HFF-Myc (cell line): Measurements from ENCODE around the gene ATP5MK.
A peak's percentile ranks its signal among the peaks of the same experiment; 100 is the strongest.
"Not testable (repeated sequence)": the region's sequence is repeated elsewhere in the genome, so short reads cannot be mapped to it uniquely, and the experiment has no call there.

Source experiments
- DNase-seq: peaks from one replicate; pipeline ENCODE4 v3.0.0-alpha.2; 2011; ENCODE audit warnings: low read depth; ENCODE audit errors: extremely low read depth
- H3K4me3 ChIP-seq: replicated peaks from 2 replicates; pipeline ENCODE4 v1.5.1; 2011; ENCODE audit warnings: low read depth, mild to moderate bottlenecking, control low read depth, low read length
- CTCF ChIP-seq: IDR thresholded peaks from 2 replicates; pipeline ENCODE4 v1.5.1; 2012; ENCODE audit warnings: mild to moderate bottlenecking, low read depth, low read length, control low read depth; ENCODE audit errors: missing control alignments

Gene ATP5MK

DNA sequence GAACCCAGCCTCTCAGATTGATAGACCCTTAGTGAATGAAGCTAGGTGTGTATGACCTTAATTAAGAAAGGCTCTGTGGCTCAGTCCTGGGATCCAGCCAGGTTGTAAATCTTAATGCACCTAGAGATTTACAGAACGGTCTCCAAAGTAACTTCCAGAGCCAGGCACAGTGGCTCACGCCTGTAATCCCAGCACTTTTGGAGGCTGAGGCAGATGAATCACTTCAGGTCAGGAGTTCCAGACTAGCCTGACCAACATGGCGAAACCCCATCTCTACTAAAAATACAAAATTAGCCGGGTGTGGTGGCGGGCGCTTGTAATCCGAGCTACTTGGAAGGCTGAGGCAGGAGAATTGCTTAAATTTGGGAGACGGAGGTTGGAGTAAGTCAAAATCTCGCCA is 31.6 kb upstream of the ATP5MK start:
- TF ChIP-seq CTCF, result no peak
- no peak overlapping the region for H3K4me3 ChIP-seq
- DNase-seq, result no peak

DNA sequence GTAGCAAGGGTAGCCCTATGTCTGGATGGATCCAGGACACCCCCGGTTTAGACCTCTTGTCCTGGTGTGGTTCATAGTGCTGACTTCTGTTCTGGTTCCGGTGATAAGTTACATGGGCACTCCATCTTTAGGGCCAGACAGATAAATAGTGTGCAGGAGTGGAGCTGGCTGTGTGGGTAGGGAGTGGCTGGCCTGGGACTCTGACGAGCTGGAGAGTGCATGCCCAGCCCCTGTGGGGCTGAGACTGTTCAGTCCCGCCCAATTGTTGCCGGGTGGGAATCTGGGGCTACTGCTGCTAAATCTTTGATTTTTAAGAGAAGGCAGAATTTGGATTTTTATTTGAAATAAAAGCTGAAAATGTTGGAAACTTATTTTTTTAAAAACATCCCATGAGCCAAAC is 27.5 kb upstream of the ATP5MK start:
- DNase-seq, result no peak
- H3K4me3 ChIP-seq, result no peak overlapping the region
- no peak for TF ChIP-seq CTCF

- no peak overlapping the region for H3K4me3 ChIP-seq
- TF ChIP-seq CTCF, result no peak
- no peak for DNase-seq
Observed at GRCh38 chr10:103419101-103419500, 22.8 kb upstream of the ATP5MK start.

DNA sequence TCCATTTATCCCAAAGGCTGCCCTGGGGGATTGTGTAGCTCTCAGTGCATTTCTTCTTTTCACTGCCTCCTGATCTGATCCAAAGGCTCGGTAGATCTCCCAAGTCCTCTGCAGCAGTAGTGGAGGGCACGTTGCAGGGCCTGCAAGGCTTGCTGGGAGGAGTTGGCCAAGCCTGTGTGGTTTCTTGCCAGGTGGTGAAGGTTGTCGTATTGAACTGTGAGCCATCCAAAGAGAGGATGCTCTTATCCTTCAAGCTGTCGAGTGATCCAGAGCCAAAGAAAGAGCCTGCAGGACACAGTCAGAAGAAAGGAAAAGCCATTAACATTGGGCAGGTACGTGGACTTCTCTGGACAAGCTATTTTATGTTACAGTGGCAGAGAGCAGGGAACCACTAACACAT is 21.3 kb upstream of the ATP5MK start:
- H3K4me3 ChIP-seq, result no peak overlapping the region
- no peak for DNase-seq
- no peak for TF ChIP-seq CTCF

- not testable (repeated sequence) for H3K4me3 ChIP-seq, DNase-seq
Observed at GRCh38 chr10:103417148-103417469, 20.8 kb upstream of the ATP5MK start.

DNA sequence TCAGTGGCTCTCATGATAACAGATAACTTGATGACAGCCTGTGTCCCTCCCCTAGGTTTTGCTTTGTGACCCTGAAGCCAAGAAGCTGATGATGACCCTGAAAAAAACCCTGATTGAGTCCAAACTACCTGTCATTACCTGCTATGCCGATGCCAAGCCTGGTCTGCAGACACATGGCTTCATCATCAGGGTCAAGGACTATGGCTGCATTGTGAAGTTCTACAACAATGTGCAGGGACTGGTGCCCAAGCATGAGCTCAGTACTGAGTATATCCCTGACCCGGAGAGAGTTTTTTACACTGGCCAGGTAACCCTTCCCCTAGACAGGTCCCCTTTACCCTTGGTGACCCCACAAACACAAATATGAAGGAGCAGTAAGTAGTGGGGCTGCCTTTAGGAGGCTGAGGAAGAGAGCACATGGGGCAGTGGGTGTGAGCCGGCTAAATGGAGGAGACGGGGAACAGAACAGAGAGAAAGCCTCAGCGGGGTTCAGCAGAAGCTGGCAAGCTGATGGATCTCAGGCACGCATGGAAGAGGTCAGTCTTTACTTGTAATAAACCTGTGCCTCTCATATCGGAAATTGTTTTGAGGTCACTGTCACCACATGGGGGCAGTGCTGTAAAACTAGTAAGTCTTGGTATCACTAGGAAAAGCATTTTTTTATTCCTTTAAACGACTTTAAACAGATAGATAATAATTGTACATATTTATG is 20.3 kb upstream of the ATP5MK start:
- H3K4me3 ChIP-seq, result no peak overlapping the region
- TF ChIP-seq CTCF, result peak; percentile 41
- peak; percentile 12 for DNase-seq

GRCh38 chr10:103415581-103415980 is 19.3 kb upstream of the ATP5MK start:
- H3K4me3 ChIP-seq, result no peak overlapping the region
- no peak for TF ChIP-seq CTCF
- DNase-seq, result no peak
